HepG2 (cell line): Measurements from ENCODE around the gene ACTR6. TPM values are rescaled to one million over a fixed set of nuclear protein-coding genes. Genes with fewer than 3 reads are reported as not detected.

ENCODE experiments used
- ATAC-seq: fragments of 200-7000 bp; cut with Tn5 transposase; 3 replicates; pipeline ENCODE4 v1.9.1; 2020; ENCODE audit warnings: mild to moderate bottlenecking, moderate library complexity
- BruUV-seq: library from RNA; stranded (reverse); fragments of 400-500 nt; replicated peaks from 2 replicates; lab custom pipeline; 2021; lab: Mats Ljungman, UMichigan
- CTCF ChIA-PET: fragments of 300-600 bp; formaldehyde crosslinking; extraction: SDS; loops from one replicate; lab custom pipeline; 2021; ENCODE audit warnings: low total read pairs, inconsistent platforms, low intra/inter-chr PET ratio; lab: Yijun Ruan, JAX
- POLR2A ChIA-PET: fragments of 350-600 bp; sonication (Branson Sonifier 250); formaldehyde crosslinking; loops from one replicate; lab custom pipeline; 2020; ENCODE audit warnings: antibody characterized with exemption, inconsistent platforms; lab: Yijun Ruan, JAX
- DNase-seq: peaks from one replicate; pipeline ENCODE4 v3.0.0-alpha.2; 2015; ENCODE audit warnings: low spot score
- FAIRE-seq: peaks from 3 replicates; lab custom pipeline; 2011; peaks lifted over from hg19 to GRCh38; lab: Jason Lieb, UNC
- H2AFZ ChIP-seq: one replicate; pipeline ENCODE4 v1.6.1; 2011; ENCODE audit warnings: low read length, inconsistent platforms
- H3K27ac ChIP-seq: fragments of 300-600 bp; 3 replicates; pipeline ENCODE4 v1.8.0; 2011; ENCODE audit warnings: mixed run types, mild to moderate bottlenecking, mixed read lengths, low read length, inconsistent platforms; ENCODE audit not compliant: insufficient read depth; ENCODE audit errors: extremely low read length
- H3K27me3 ChIP-seq, 2 experiments: fragments of 200-600 bp in 1 of 2; 2 replicates in 1 of 2; 3 replicates in 1 of 2; pipeline versions ENCODE4 v1.6.0 to v1.8.0; 2011; ENCODE audit warnings: low read length in 2 of 2, mild to moderate bottlenecking in 2 of 2, moderate library complexity in 2 of 2, inconsistent platforms in 1 of 2; ENCODE audit not compliant: insufficient read depth in 2 of 2, control insufficient read depth in 1 of 2
- H3K36me3 ChIP-seq, 2 experiments: fragments of 200-600 bp in 1 of 2; replicated peaks in 1 of 2; 2 replicates in 1 of 2; 3 replicates in 1 of 2; pipeline versions ENCODE4 v1.5.1 to v1.8.0; 2011; ENCODE audit warnings: low read length in 2 of 2, inconsistent platforms in 1 of 2; ENCODE audit not compliant: insufficient read depth in 2 of 2, control insufficient read depth in 1 of 2
- H3K4me1 ChIP-seq: 2 replicates; pipeline ENCODE4 v1.5.1; 2012; ENCODE audit warnings: low read length, inconsistent platforms; ENCODE audit not compliant: insufficient read depth
- H3K4me2 ChIP-seq: 2 replicates; pipeline ENCODE4 v1.6.0; 2011; ENCODE audit warnings: low read depth, low read length, inconsistent platforms
- H3K4me3 ChIP-seq, 3 experiments: fragments of 200-600 bp in 1 of 3; sonication (generic), shearing (Covaris generic) in 1 of 3; replicated peaks in 1 of 3; 2 replicates each; pipeline ENCODE4 v1.5.1; 2011 to 2016; ENCODE audit warnings: low read length in 3 of 3, inconsistent platforms in 2 of 3, low read depth in 2 of 3, mild to moderate bottlenecking in 2 of 3, control low read depth in 1 of 3, mixed read lengths in 1 of 3; ENCODE audit not compliant: insufficient read depth in 1 of 3
- H3K79me2 ChIP-seq: one replicate; pipeline ENCODE4 v1.6.1; 2011; ENCODE audit warnings: low read length, inconsistent platforms; ENCODE audit not compliant: insufficient read depth
- H3K9ac ChIP-seq: 2 replicates; pipeline ENCODE4 v1.6.0; 2011; ENCODE audit warnings: mild to moderate bottlenecking, low read depth, low read length, inconsistent platforms; ENCODE audit not compliant: insufficient read depth
- H3K9me3 ChIP-seq: 2 replicates; pipeline ENCODE4 v1.5.1; 2012; ENCODE audit warnings: mild to moderate bottlenecking, low read length
- H4K20me1 ChIP-seq: 2 replicates; pipeline ENCODE4 v1.6.0; 2011; ENCODE audit warnings: inconsistent platforms, mild to moderate bottlenecking, low read length, moderate library complexity; ENCODE audit not compliant: insufficient read depth
- ATAD3A ChIP-seq: sonication (generic); formaldehyde crosslinking; IDR thresholded peaks from 2 replicates; pipeline ENCODE4 v1.4.0; 2020; ENCODE audit warnings: missing genetic modification reagents
- ATF7 ChIP-seq, 2 experiments: fragments of 450-650 bp in 1 of 2; sonication (generic) in 1 of 2; formaldehyde crosslinking in 1 of 2; IDR thresholded peaks; 2 replicates each; pipeline versions ENCODE4 v1.4.0 to v1.6.1; 2016 to 2020; ENCODE audit warnings: antibody characterized with exemption in 1 of 2, mild to moderate bottlenecking in 1 of 2, missing genetic modification reagents in 1 of 2
- CC2D1A ChIP-seq: sonication (generic); formaldehyde crosslinking; IDR thresholded peaks from 2 replicates; pipeline ENCODE4 v1.8.1; 2023; ENCODE audit warnings: mild to moderate bottlenecking, missing genetic modification reagents
- KAT2B ChIP-seq: fragments of 150-350 bp; IDR thresholded peaks from 2 replicates; pipeline ENCODE4 v1.6.1; 2014; ENCODE audit warnings: low read depth, low read length, borderline replicate concordance
- KDM4B ChIP-seq: sonication (generic); formaldehyde crosslinking; IDR thresholded peaks from 2 replicates; pipeline ENCODE4 v1.4.0; 2020; ENCODE audit warnings: missing genetic modification reagents
- NFE2L2 ChIP-seq: fragments of 150-350 bp; IDR thresholded peaks from 2 replicates; pipeline ENCODE4 v1.6.1; 2014; ENCODE audit warnings: low read length
- SALL2 ChIP-seq: sonication (generic); formaldehyde crosslinking; IDR thresholded peaks from 2 replicates; pipeline ENCODE4 v1.8.1; 2023; ENCODE audit warnings: mild to moderate bottlenecking, missing genetic modification reagents, inconsistent platforms
- SRY ChIP-seq: sonication (generic); formaldehyde crosslinking; IDR thresholded peaks from 2 replicates; pipeline ENCODE4 v1.8.0; 2022; ENCODE audit warnings: mild to moderate bottlenecking, missing genetic modification reagents
- ZBTB20 ChIP-seq: sonication (generic); formaldehyde crosslinking; IDR thresholded peaks from 2 replicates; pipeline ENCODE4 v1.8.1; 2023; ENCODE audit warnings: missing genetic modification reagents, low read depth, mild to moderate bottlenecking, borderline replicate concordance
- ZNF121 ChIP-seq: sonication (generic); formaldehyde crosslinking; IDR thresholded peaks from 2 replicates; pipeline ENCODE4 v1.5.0; 2020; ENCODE audit warnings: mild to moderate bottlenecking, missing genetic modification reagents
- ZNF207 ChIP-seq: fragments of 450-650 bp; IDR thresholded peaks from 2 replicates; pipeline ENCODE4 v1.6.1; 2016; ENCODE audit warnings: antibody characterized with exemption, borderline replicate concordance
- ZNF33B ChIP-seq: sonication (generic); formaldehyde crosslinking; IDR thresholded peaks from 2 replicates; pipeline ENCODE4 v1.5.1; 2020; ENCODE audit warnings: mild to moderate bottlenecking, missing genetic modification reagents
- ZNF75D ChIP-seq: sonication (generic); formaldehyde crosslinking; IDR thresholded peaks from 2 replicates; pipeline ENCODE4 v1.8.1; 2023; ENCODE audit warnings: missing genetic modification reagents, mild to moderate bottlenecking, borderline replicate concordance
- WGBS: methylation state at CpG from one replicate; pipeline ENCODE4 v1.1.6; 2017; ENCODE audit warnings: low lambda C conversion rate; 5-methylcytosine and 5-hydroxymethylcytosine counted together
- in situ Hi-C: cut with HindIII; loops from 2 replicates; pipeline ENCODE4 v1.10.0; 2017; ENCODE audit warnings: low pct_unique_long_range_greater_than_20kb; ENCODE audit not compliant: extremely low pct_ligation_motif_present
- intact Hi-C: fragments of 100-400 bp; cut with micrococcal nuclease; formaldehyde crosslinking; loops from one replicate; pipeline ENCODE4 v1.10.0; 2022; ENCODE audit not compliant: unreplicated experiment
- polyA plus RNA-seq, 8 experiments: library from polyadenylated mRNA; depleted of rRNA in 3 of 8; stranded (reverse) in 7 of 8; unstranded in 1 of 8; fragments of >200 nt; fragmentation: Illumina TruSeq in 4 of 8; extraction: Trizol in 4 of 8; gene quantifications; 2 replicates each; pipeline versions ENCODE4 v1.2.1 to v1.2.3, GENCODE V29; 2011 to 2016; ENCODE audit warnings: low read depth in 4 of 8, missing spikeins in 1 of 8, mixed read lengths in 1 of 8; ENCODE audit not compliant: insufficient read depth in 1 of 8
- total RNA-seq, 5 experiments: library from RNA; depleted of rRNA; stranded (reverse); fragments of >200 nt; fragmentation: Illumina TruSeq; extraction: Trizol; gene quantifications; 2 replicates each; pipeline ENCODE4 v1.2.3, GENCODE V29; 2016; ENCODE audit warnings: low read depth in 1 of 5
- TF ChIP-seq, protein P1 (sequence below): sonication (generic); formaldehyde crosslinking; IDR thresholded peaks from 2 replicates; pipeline ENCODE4 v1.8.1; 2023; ENCODE audit warnings: mild to moderate bottlenecking, missing genetic modification reagents
- TF ChIP-seq, protein P2 (sequence below): sonication (generic); formaldehyde crosslinking; IDR thresholded peaks from 2 replicates; pipeline ENCODE4 v1.4.0; 2020; ENCODE audit warnings: missing genetic modification reagents
- TF ChIP-seq, protein P3 (sequence below): fragments of 450-650 bp; IDR thresholded peaks from 2 replicates; pipeline ENCODE4 v1.6.1; 2017
- TF ChIP-seq, protein P4 (sequence below): sonication (generic); formaldehyde crosslinking; IDR thresholded peaks from 2 replicates; pipeline ENCODE4 v1.4.0; 2020; ENCODE audit warnings: missing genetic modification reagents

Gene ACTR6
- total and polyA plus RNA-seq, 2 of the 13 experiments (the other 11 are each of a cell fraction or from before 2014, with no cell fraction given), result 12.9 to 22.4 TPM

DNA sequence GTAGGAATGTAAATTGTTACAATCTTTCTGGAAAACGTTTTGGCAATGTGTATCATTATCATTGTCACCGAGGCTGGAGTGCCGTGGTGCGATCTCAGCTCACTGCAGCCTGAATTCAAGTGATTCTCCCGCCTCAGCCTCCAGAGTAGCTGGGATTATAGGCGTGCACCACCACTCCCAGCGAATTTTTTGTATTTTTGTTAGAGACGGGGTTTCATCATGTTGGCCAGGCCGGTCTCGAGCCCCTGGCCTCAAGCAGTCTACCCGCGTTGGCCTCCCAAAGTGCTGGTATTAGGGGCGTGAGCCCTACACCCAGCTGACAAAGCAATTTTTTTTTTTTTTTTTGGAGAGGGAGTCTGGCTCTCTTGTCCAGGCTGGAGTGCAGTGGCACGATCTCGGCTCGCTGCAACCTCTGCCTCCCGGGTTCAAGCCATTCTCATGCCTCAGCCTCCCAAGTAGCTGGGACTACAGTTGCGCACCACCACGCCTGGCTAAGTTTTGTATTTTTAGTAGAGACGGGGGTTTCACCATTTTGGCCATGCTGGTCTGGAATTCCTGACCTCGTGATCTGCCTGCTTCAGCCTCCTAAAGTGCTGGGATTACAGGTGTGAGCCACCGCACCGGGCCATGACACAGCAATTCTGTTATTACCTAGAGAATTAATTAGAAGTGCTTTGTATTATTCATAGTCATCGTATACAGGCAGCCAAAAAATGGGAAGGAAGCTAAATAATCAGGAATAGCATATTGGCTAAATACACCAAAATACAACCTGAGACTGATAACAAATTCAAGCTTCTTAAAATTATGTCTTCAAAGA is 1.2 kb downstream of the ACTR6 start:
- POLR2A ChIA-PET, result interaction anchor here (1.2 kb wide), 1 partner anchor 11 kb away, joined by 3 read pairs; no protein-coding TSS in a partner anchor
- in situ Hi-C loops, result no loop called here
- H3K9ac ChIP-seq, result peak overlapping the region; percentile 79
- TF ChIP-seq SALL2 (CRISPR knock-in tag), result no peak
- no peak for TF ChIP-seq KAT2B
- TF ChIP-seq ZNF33B (CRISPR knock-in tag), result no peak
- no peak for TF ChIP-seq ATF7 (IDR thresholded peaks at IDR 0.05)
- no peak for TF ChIP-seq ATF7 (CRISPR knock-in tag; IDR thresholded peaks at IDR 0.05)
- TF ChIP-seq, protein P1, sequence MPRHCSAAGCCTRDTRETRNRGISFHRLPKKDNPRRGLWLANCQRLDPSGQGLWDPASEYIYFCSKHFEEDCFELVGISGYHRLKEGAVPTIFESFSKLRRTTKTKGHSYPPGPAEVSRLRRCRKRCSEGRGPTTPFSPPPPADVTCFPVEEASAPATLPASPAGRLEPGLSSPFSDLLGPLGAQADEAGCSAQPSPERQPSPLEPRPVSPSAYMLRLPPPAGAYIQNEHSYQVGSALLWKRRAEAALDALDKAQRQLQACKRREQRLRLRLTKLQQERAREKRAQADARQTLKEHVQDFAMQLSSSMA, result no peak
- TF ChIP-seq NFE2L2, result peak; percentile 25; the same call in 1 of the 2 replicates
- TF ChIP-seq, protein P2, sequence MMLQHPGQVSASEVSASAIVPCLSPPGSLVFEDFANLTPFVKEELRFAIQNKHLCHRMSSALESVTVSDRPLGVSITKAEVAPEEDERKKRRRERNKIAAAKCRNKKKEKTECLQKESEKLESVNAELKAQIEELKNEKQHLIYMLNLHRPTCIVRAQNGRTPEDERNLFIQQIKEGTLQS (CRISPR knock-in tag), result no peak
- TF ChIP-seq, protein P3, sequence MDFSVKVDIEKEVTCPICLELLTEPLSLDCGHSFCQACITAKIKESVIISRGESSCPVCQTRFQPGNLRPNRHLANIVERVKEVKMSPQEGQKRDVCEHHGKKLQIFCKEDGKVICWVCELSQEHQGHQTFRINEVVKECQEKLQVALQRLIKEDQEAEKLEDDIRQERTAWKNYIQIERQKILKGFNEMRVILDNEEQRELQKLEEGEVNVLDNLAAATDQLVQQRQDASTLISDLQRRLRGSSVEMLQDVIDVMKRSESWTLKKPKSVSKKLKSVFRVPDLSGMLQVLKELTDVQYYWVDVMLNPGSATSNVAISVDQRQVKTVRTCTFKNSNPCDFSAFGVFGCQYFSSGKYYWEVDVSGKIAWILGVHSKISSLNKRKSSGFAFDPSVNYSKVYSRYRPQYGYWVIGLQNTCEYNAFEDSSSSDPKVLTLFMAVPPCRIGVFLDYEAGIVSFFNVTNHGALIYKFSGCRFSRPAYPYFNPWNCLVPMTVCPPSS, result no peak
- no peak for TF ChIP-seq CC2D1A
- no peak for TF ChIP-seq ZNF75D
- TF ChIP-seq SRY, result no peak
- no peak for TF ChIP-seq ZNF207
- peak; percentile 74; the same call in 1 of the 2 replicates for TF ChIP-seq ZNF121
- no peak for TF ChIP-seq ATAD3A
- no peak for TF ChIP-seq KDM4B (CRISPR knock-in tag)
- TF ChIP-seq ZBTB20 (CRISPR knock-in tag), result no peak
- TF ChIP-seq, protein P4, sequence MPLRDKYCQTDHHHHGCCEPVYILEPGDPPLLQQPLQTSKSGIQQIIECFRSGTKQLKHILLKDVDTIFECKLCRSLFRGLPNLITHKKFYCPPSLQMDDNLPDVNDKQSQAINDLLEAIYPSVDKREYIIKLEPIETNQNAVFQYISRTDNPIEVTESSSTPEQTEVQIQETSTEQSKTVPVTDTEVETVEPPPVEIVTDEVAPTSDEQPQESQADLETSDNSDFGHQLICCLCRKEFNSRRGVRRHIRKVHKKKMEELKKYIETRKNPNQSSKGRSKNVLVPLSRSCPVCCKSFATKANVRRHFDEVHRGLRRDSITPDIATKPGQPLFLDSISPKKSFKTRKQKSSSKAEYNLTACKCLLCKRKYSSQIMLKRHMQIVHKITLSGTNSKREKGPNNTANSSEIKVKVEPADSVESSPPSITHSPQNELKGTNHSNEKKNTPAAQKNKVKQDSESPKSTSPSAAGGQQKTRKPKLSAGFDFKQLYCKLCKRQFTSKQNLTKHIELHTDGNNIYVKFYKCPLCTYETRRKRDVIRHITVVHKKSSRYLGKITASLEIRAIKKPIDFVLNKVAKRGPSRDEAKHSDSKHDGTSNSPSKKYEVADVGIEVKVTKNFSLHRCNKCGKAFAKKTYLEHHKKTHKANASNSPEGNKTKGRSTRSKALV (CRISPR knock-in tag), result 0 out of 2 replicates have a peak, but pooled peaks have one; percentile 9
- ATAC-seq (no peak), DNase-seq (no peak), FAIRE-seq (no peak)
- H2AFZ ChIP-seq, result no peak overlapping the region
- no peaks in the 10 kb centered on the region for H3K9me3 ChIP-seq
- peaks cover 37% of the 10 kb centered on the region for H3K4me1 ChIP-seq
- H3K27ac ChIP-seq, result peak overlapping the region; percentile 70
- peak overlapping the region; percentile 98 for H3K4me2 ChIP-seq
- peak overlapping the region; percentile 81 to 86 (median 84) for H3K4me3 ChIP-seq
- no peaks in the 10 kb centered on the region; a peak in 1 of 5 replicates for H3K27me3 ChIP-seq
- 56% methylated on average over 24 of the region's 24 CpGs for WGBS
- H3K79me2 ChIP-seq, result peaks cover 26% of the 10 kb centered on the region
- 0 out of 5 replicates have a peak, but pooled peaks cover 0 to 3% of the 10 kb centered on the region in 2 experiments for H3K36me3 ChIP-seq
- CTCF ChIA-PET, result interaction anchor here (1.2 kb wide), 1 partner anchor 47 kb away, joined by 3 read pairs; no protein-coding TSS in a partner anchor
- no peaks in the 10 kb centered on the region for H4K20me1 ChIP-seq
- intact Hi-C loops, result loop anchor here (2.0 to 5.0 kb wide), 2 partner anchors 59 to 65 kb away; partner anchors contain the start of genes BLTP3B, DEPDC4 and SCYL2
- no TSS peak for BruUV-seq
